ENCODE data around the gene KRTDAP. TPM values are rescaled to one million over a fixed set of nuclear protein-coding genes. Genes with fewer than 3 reads are reported as not detected.

KRTDAP gene
- polyA plus RNA-seq, 1 donor (not counting 4 experiments of a cell fraction or from before 2014, with no cell fraction given), result 85.4 TPM

DNA sequence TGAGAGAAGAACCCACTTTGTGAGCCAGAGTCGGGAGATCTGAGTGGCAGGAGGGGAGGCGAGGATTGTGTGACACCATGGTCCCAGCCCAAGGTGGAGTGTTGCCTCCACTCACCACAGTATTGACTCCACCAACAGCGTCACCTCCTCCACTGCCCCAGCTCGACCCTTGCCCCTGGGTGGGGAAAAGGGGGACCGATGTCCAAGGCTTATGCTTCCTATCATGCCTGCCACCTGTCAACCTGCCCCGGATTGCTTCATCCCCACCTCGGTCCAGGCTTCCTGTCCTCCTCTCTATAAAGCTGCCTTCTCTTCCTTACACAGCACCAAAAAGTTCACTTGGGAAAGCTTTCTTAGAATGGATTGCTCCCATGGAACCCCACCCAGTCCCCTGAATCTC is 15.7 kb upstream of the KRTDAP start:
- Histone ChIP-seq H2AFZ (ENCODE audit: control insufficient read depth, low read length) (no peak overlapping the region), H3K36me3 (ENCODE audit: control insufficient read depth in 2 of 2, extremely low read depth in 1 of 2, insufficient read depth in 2 of 2, low read length in 2 of 2) (peaks cover 17 to 36% of the 10 kb centered on the region in 2 experiments), H3K9ac (ENCODE audit: control insufficient read depth, extremely low read depth, insufficient read depth, low read length) (no peak overlapping the region), H3K4me2 (ENCODE audit: control insufficient read depth, extremely low read depth, insufficient read depth, low read depth, low read length) (no peak overlapping the region), H3K9me3 (ENCODE audit: control insufficient read depth, low read depth, low read length) (no peaks in the 10 kb centered on the region), H3K9me1 (ENCODE audit: control insufficient read depth, extremely low read depth, insufficient read depth, low read length) (no peaks in the 10 kb centered on the region), H4K20me1 (ENCODE audit: control insufficient read depth, extremely low read depth, insufficient read depth, low read length) (no peaks in the 10 kb centered on the region), H3K4me1 (ENCODE audit: control insufficient read depth, extremely low read depth, insufficient read depth, low read length) (peaks cover 23% of the 10 kb centered on the region), H3K79me2 (ENCODE audit: control insufficient read depth, insufficient read depth, low read length) (peaks cover 21% of the 10 kb centered on the region), H3K27me3 (ENCODE audit: control insufficient read depth, extremely low read depth, insufficient read depth, low read length) (no peaks in the 10 kb centered on the region), H3K4me3 (ENCODE audit: control insufficient read depth in 2 of 3, extremely low read depth in 1 of 3, insufficient read depth in 2 of 3, low read depth in 1 of 3, low read length in 3 of 3) (no peak overlapping the region), H3K27ac (ENCODE audit: control insufficient read depth, insufficient read depth, low read length) (no peak overlapping the region)
- TF ChIP-seq, protein P1, sequence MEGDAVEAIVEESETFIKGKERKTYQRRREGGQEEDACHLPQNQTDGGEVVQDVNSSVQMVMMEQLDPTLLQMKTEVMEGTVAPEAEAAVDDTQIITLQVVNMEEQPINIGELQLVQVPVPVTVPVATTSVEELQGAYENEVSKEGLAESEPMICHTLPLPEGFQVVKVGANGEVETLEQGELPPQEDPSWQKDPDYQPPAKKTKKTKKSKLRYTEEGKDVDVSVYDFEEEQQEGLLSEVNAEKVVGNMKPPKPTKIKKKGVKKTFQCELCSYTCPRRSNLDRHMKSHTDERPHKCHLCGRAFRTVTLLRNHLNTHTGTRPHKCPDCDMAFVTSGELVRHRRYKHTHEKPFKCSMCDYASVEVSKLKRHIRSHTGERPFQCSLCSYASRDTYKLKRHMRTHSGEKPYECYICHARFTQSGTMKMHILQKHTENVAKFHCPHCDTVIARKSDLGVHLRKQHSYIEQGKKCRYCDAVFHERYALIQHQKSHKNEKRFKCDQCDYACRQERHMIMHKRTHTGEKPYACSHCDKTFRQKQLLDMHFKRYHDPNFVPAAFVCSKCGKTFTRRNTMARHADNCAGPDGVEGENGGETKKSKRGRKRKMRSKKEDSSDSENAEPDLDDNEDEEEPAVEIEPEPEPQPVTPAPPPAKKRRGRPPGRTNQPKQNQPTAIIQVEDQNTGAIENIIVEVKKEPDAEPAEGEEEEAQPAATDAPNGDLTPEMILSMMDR (optimal IDR thresholded peaks at IDR 0.05 in 1 of 3, IDR thresholded peaks at IDR 0.05 in 1 of 3, conservative IDR thresholded peaks at IDR 0.05 in 1 of 3; ENCODE audit: extremely low read depth in 1 of 3, insufficient read depth in 2 of 3, low read length in 3 of 3), result no peak
- TF ChIP-seq EZH2 (IDR thresholded peaks at IDR 0.05; ENCODE audit: low read length), result no peak
- FAIRE-seq (no peak), DNase-seq (ENCODE audit: low read depth, low spot score) (no peak)
- dilution Hi-C loops (cut with MboI; ENCODE audit: extremely low pct_ligation_motif_present, low sequenced_read_pairs), result no loop called here

DNA sequence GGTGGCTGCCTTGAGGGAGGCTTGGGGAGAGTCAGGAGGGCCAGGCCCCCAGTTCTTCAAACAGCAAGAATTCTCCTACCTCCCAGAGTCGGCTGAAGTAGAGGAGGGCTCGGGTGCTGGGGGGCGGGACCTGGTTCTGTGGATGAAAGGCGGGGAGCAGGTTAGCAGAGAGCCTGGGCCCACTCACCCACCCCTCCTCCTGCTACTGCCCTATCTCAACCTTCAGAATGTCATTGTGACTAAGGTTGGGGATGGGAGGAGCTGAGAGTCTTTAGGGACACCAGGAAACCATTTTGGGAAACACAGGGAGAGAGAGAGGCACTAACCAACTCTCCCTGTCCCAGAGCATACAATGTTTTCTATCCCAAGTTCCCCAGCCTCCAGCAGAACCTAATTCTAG is 12.5 kb upstream of the KRTDAP start:
- Histone ChIP-seq H4K20me1 (ENCODE audit: control insufficient read depth, extremely low read depth, insufficient read depth, low read length) (peaks cover 4% of the 10 kb centered on the region), H3K36me3 (ENCODE audit: control insufficient read depth in 2 of 2, extremely low read depth in 1 of 2, insufficient read depth in 2 of 2, low read length in 2 of 2) (peaks cover 32 to 56% of the 10 kb centered on the region in 2 experiments), H3K4me1 (ENCODE audit: control insufficient read depth, extremely low read depth, insufficient read depth, low read length) (peaks cover 11% of the 10 kb centered on the region), H3K9ac (ENCODE audit: control insufficient read depth, extremely low read depth, insufficient read depth, low read length) (no peak overlapping the region), H3K27me3 (ENCODE audit: control insufficient read depth, extremely low read depth, insufficient read depth, low read length) (no peaks in the 10 kb centered on the region), H3K4me3 (ENCODE audit: control insufficient read depth in 2 of 3, extremely low read depth in 1 of 3, insufficient read depth in 2 of 3, low read depth in 1 of 3, low read length in 3 of 3) (no peak overlapping the region), H3K27ac (ENCODE audit: control insufficient read depth, insufficient read depth, low read length) (no peak overlapping the region), H3K4me2 (ENCODE audit: control insufficient read depth, extremely low read depth, insufficient read depth, low read depth, low read length) (no peak overlapping the region), H3K9me3 (ENCODE audit: control insufficient read depth, low read depth, low read length) (no peaks in the 10 kb centered on the region), H3K79me2 (ENCODE audit: control insufficient read depth, insufficient read depth, low read length) (peaks cover 4% of the 10 kb centered on the region), H2AFZ (ENCODE audit: control insufficient read depth, low read length) (no peak overlapping the region), H3K9me1 (ENCODE audit: control insufficient read depth, extremely low read depth, insufficient read depth, low read length) (no peaks in the 10 kb centered on the region)
- TF ChIP-seq, protein P1 (optimal IDR thresholded peaks at IDR 0.05 in 1 of 3, IDR thresholded peaks at IDR 0.05 in 1 of 3, conservative IDR thresholded peaks at IDR 0.05 in 1 of 3; ENCODE audit: extremely low read depth in 1 of 3, insufficient read depth in 2 of 3, low read length in 3 of 3), result no peak
- TF ChIP-seq EZH2 (IDR thresholded peaks at IDR 0.05; ENCODE audit: low read length), result no peak
- no peak for FAIRE-seq
- dilution Hi-C loops (cut with MboI; ENCODE audit: extremely low pct_ligation_motif_present, low sequenced_read_pairs), result no loop called here
- DNase-seq (ENCODE audit: low read depth, low spot score), result no peak

Measured in keratinocyte (primary cell).